ENCODE measurements around the gene TGFB1I1. TPM values are rescaled to one million over a fixed set of nuclear protein-coding genes. Genes with fewer than 3 reads are reported as not detected.

The TGFB1I1 gene
- total RNA-seq, 1 donor from 2014 or later = 19.2 TPM

DNA sequence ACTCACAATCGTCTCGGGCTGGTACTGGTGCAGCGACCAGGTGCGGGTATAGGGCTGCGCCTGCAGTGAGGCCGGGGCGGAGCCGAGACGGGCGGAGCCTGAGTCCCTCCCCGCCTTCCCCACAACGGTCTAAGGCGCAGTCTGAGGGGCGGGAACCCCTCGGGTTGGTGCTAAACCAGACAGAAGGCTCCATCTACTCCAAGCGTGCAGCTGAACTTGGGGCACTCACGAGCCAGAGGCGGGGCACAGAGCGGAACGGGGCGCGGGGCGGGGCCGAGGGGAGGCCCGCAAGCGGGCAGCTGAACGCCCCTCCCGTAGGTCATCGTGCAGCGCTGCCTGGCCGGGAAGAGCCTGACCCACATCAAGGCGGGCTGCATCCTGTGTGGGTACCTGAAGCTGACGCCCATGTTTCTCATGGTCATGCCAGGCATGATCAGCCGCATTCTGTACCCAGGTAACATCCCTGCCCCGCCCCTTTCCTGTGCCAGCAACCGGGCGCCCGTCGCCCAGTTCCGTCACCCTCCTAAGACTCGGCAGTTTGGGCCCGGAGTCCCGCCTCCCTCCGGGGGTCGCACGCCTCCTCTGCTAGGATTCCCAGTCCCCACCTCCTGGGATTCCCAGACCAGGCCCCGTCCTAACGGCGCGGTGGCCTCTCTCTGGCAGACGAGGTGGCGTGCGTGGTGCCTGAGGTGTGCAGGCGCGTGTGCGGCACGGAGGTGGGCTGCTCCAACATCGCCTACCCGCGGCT is 15.9 kb downstream of the TGFB1I1 start:
- DNase-seq = peak; percentile 58
- TF ChIP-seq, protein P1, sequence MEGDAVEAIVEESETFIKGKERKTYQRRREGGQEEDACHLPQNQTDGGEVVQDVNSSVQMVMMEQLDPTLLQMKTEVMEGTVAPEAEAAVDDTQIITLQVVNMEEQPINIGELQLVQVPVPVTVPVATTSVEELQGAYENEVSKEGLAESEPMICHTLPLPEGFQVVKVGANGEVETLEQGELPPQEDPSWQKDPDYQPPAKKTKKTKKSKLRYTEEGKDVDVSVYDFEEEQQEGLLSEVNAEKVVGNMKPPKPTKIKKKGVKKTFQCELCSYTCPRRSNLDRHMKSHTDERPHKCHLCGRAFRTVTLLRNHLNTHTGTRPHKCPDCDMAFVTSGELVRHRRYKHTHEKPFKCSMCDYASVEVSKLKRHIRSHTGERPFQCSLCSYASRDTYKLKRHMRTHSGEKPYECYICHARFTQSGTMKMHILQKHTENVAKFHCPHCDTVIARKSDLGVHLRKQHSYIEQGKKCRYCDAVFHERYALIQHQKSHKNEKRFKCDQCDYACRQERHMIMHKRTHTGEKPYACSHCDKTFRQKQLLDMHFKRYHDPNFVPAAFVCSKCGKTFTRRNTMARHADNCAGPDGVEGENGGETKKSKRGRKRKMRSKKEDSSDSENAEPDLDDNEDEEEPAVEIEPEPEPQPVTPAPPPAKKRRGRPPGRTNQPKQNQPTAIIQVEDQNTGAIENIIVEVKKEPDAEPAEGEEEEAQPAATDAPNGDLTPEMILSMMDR (IDR thresholded peaks at IDR 0.05; ENCODE audit: partially characterized antibody, unreplicated experiment) = no peak
- Mint-ChIP-seq H3K27me3 (ENCODE audit: unreplicated experiment) (peaks cover 35% of the 10 kb centered on the region), H3K27ac (ENCODE audit: unreplicated experiment) (no peak overlapping the region), H3K4me3 (ENCODE audit: unreplicated experiment) (peak overlapping the region; percentile 86), H3K4me1 (ENCODE audit: low read depth, unreplicated experiment) (no peaks in the 10 kb centered on the region), H3K9me3 (ENCODE audit: unreplicated experiment) (peaks cover 12% of the 10 kb centered on the region), H3K36me3 (ENCODE audit: unreplicated experiment) (peaks cover 15% of the 10 kb centered on the region)

DNA sequence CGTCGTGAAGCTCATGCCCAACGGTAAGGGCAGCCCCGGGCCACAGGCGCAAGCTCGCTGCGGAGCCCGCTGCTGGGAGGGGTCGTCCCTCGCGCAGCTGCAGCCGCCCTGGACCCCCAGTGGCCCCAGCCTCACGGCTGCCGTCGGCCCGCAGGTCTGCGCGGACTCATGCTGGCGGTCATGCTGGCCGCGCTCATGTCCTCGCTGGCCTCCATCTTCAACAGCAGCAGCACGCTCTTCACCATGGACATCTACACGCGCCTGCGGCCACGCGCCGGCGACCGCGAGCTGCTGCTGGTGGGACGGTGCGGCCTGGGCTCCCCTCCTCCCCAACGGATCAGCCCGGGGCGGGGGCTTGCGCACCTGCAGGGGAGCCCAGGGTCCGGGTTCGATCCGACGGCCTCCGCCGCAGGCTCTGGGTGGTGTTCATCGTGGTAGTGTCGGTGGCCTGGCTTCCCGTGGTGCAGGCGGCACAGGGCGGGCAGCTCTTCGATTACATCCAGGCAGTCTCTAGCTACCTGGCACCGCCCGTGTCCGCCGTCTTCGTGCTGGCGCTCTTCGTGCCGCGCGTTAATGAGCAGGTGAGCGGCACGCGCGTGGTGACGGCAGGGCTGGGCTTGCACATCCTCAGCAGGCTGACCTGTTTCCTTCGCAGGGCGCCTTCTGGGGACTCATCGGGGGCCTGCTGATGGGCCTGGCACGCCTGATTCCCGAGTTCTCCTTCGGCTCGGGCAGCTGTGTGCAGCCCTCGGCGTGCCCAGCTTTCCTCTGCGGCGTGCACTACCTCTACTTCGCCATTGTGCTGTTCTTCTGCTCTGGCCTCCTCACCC is 16.7 kb downstream of the TGFB1I1 start:
- Mint-ChIP-seq H3K9me3 (ENCODE audit: unreplicated experiment) (peaks cover 12% of the 10 kb centered on the region), H3K4me1 (ENCODE audit: low read depth, unreplicated experiment) (no peaks in the 10 kb centered on the region), H3K27me3 (ENCODE audit: unreplicated experiment) (peaks cover 32% of the 10 kb centered on the region), H3K4me3 (ENCODE audit: unreplicated experiment) (no peak overlapping the region), H3K36me3 (ENCODE audit: unreplicated experiment) (peaks cover 19% of the 10 kb centered on the region), H3K27ac (ENCODE audit: unreplicated experiment) (no peak overlapping the region)
- peak; percentile 29 for DNase-seq
- TF ChIP-seq, protein P1 (IDR thresholded peaks at IDR 0.05; ENCODE audit: partially characterized antibody, unreplicated experiment) = no peak

DNA sequence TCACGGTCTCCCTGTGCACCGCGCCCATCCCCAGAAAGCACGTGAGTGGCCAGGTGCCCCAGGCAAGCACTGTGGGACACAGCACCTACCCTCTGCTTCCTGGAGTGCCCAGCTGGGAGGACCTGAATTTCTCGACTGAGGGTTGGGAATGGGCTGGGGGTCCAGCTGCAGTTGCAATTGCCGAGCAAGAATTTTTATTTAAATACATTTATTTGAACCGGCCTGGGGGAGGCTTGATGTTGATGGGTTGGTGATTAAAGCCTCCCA is 17.3 kb downstream of the TGFB1I1 start:
- Mint-ChIP-seq H3K4me1 (ENCODE audit: low read depth, unreplicated experiment) (no peaks in the 10 kb centered on the region), H3K36me3 (ENCODE audit: unreplicated experiment) (peaks cover 19% of the 10 kb centered on the region), H3K27me3 (ENCODE audit: unreplicated experiment) (peaks cover 30% of the 10 kb centered on the region), H3K4me3 (ENCODE audit: unreplicated experiment) (no peak overlapping the region), H3K9me3 (ENCODE audit: unreplicated experiment) (peaks cover 12% of the 10 kb centered on the region), H3K27ac (ENCODE audit: unreplicated experiment) (no peak overlapping the region)
- no peak for DNase-seq
- TF ChIP-seq, protein P1 (IDR thresholded peaks at IDR 0.05; ENCODE audit: partially characterized antibody, unreplicated experiment) = no peak

DNA sequence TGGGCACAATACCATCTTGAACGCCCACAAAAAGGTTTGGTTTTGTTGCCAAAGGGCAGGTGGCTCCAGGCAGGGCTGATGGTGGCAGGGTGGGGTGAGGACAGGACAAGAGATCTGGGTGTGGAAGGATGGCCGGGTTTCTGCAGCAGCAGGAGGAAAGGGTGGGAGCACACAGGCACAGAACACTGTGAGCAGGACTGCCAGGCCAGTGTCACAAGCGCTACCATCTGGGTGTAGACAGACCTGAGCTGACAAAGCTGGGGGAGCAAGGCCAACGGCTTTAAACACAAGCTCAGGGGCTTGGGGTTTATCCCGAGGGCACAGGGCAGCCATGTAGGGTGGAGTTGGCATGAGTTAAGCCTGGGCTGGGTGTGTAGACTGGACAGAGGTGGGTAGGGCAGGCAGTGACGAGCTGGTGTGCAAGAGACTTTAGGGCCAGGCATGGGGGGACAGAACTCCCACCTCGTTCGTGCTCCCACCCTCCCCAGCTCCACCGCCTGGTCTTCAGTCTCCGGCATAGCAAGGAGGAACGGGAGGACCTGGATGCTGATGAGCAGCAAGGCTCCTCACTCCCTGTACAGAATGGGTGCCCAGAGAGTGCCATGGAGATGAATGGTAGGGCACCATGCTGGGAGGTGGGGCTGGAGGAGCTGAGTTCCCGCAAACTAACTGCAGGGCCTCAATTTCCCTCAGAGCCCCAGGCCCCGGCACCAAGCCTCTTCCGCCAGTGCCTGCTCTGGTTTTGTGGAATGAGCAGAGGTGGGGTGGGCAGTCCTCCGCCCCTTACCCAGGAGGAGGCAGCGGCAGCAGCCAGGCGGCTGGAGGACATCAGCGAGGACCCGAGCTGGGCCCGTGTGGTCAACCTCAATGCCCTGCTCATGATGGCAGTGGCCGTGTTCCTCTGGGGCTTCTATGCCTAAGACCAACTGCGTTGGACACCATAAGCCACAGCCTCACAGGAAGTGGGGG is 17.9 kb downstream of the TGFB1I1 start:
- TF ChIP-seq, protein P1 (IDR thresholded peaks at IDR 0.05; ENCODE audit: partially characterized antibody, unreplicated experiment) = no peak
- Mint-ChIP-seq H3K4me1 (ENCODE audit: low read depth, unreplicated experiment) (no peaks in the 10 kb centered on the region), H3K36me3 (ENCODE audit: unreplicated experiment) (peaks cover 19% of the 10 kb centered on the region), H3K27ac (ENCODE audit: unreplicated experiment) (peak overlapping the region; percentile 33), H3K27me3 (ENCODE audit: unreplicated experiment) (peaks cover 30% of the 10 kb centered on the region), H3K4me3 (ENCODE audit: unreplicated experiment) (no peak overlapping the region), H3K9me3 (ENCODE audit: unreplicated experiment) (peaks cover 12% of the 10 kb centered on the region)
- DNase-seq = no peak
